HG03108 (cell line): ENCODE results near the gene WASF2.
A peak's percentile ranks its signal among the peaks of the same experiment; 100 is the strongest.
"Not testable (repeated sequence)": the region's sequence is repeated elsewhere in the genome, so short reads cannot be mapped to it uniquely, and the experiment has no call there.

ENCODE experiments used
- ATAC-seq: cut with Tn5 transposase; IDR thresholded peaks from one replicate; pipeline ENCODE4 v1.9.1; 2021; ENCODE audit warnings: moderate library complexity; ENCODE audit not compliant: unreplicated experiment

Gene WASF2

DNA sequence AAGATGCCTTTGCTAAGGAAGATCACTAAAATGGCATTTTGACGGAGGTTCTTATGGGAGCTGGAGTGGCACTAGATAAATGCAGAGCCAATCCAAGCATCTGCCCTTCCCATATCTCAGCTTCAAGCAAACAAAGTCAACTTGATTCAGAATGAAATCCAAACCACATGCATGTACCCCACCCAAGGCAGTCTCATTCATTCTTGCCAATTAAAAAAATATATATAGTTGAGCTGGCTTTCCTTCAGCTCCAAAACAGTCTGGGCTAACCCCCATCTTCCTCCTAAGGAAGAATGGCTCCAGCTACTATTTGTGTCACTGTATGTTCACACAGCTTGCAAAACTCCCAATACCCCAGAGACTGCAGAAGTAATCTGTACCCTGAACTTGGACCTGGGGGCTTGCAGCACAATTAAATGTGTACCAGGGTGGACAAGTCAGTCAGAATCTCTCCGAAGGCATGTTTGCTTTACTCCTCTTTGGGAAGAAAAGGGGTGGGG, 62.1 kb downstream of the WASF2 start:
- no peak for ATAC-seq

DNA sequence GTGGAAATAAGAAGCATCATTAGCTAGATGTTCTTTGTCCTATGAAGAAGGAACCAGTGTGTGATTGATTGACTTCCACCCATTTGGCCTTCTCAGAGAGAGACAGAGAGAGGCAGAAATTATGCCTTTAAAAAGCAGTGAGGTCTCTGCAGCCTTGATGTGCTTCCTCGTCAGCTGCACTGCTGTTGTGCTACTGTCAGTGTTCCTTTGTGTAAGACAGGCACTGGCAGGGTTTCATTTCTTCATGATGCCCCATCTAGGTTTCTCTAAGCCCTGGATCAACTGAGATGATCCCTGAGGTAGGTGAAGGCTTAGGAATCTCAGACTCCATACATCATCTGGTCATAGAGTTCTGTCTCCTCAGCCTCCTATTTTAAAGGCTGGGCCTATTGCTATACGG, 62.6 kb downstream of the WASF2 start:
- no peak for ATAC-seq

DNA sequence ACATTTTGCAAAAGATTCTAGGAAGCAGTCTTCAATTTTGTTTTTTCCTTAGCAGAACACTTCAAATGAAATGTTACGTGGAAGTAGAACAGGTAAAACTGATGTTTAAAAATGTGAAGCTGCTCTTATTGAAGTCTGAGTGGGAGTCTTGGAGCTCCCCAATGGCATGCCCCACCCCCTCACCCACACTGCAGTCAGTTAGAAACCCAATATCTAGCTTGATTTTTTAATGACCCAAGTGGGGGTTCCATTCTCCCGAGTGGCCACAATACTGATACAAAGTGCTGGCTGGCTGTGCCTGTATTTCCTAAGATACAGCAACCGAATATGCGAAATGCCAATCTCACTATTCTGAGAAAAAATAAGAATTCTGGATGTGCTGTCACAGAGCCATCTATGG, 66.3 kb downstream of the WASF2 start:
- no peak for ATAC-seq

DNA sequence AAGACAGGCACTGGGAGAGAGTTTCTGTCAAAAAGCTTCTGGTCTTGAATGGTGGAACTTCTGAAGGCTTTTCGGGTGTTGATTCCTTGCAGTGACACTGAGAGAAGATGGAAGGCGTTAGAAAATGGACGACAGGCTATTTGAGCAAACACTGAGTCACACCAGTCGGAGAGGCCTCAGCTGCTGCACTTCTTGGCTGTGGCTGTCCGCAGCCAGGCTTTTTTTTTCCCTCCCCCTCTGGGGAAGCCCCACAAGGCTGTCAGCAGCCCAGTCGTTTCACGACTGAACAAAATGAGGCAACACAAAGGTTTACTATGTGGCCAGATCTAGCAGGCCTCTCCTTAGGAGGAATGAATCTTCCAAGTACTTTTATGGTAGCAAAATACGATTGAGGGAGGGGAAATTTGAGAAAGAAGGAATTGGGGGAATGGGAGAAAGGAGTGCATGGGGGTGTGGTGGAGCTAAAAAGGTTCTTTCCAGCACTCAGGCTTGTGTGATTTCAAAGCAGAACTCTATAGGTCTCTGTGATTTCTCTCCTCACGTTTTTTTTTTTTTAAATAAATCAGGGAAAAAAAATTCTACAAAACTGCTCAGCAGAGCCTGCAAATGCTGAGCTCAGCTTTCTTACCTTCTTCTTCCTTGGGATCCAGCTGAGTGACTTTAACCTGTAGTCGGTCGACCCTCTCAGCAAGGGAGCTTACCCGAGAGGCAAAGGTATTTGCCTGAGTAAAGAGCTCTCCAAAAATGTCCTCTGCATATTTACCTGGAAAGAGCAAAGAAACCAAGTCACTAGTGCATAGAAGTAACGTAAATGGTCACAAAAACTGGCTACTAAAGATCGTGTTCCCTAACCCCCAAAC, 71.4 kb downstream of the WASF2 start:
- ATAC-seq = peak; percentile 58

DNA sequence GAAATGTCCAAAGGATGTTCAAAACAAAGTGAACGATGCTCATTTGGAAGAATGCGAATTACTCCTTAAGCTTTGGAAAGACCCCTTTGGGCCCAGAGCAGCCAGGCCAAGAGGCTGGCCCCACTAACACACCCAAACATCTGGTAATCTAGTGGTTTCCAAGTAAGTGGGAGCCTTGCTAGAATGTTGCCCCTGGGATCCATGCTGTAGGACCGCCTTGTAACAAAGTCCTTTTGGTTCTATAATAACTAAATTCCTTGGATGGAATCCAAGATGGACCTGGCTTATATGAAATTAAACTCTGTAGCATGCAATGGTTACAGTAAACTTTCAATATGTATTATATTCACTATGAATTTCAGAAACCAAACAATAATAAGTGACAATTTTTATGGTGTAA, 72.3 kb downstream of the WASF2 start:
- ATAC-seq = no peak

DNA sequence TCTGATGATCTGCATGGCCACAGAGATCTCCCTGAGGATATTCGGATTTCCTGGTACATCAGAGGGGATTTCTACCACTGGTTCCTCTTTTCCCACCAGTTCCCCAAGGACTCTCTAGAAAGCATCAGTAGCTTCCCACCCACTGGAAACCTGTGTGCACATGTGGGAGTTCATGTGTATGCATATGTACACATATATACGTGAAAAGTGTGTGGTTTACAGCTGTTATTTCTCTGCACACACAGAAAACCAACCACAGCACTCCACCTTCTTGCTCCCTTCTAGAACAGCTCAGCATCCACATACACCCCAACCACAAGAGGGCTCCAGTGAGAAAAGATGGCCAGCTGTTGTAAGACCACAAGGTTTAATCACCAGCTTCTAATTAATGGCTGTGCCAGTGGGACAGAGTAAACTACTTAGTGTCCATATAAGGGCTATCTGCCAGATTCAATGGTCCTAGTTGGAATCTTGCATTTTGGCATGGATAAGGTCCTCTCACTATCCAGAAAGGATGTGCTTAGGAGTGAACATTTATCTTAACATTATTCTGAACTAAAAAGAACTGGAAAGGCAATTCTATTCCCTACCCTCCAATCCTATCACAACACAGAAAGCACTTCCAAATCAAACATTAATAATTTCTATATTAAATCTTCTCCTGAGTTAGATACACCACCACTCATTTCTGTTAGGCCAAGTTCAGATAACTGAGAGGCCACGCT, 73.4 kb downstream of the WASF2 start:
- no peak for ATAC-seq

DNA sequence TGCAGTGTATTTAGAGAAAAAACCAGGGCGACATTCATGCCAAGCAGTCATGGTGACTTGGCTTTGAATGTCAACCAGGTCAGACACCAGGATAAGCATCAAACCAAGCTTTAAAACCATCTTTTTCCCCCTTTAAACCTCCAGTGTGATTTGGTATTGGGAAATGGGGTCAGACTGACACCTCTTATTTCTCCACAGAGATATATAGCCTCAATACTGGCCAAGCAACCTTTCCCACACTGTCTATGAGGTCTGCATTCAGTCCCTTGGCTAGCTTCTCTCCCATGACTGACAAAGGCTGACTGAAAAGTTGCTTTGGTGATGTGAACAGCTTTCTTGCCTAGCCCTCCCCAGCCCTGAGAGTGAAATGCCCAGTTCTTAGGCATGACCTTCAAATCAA, 75.9 kb downstream of the WASF2 start:
- no peak for ATAC-seq

DNA sequence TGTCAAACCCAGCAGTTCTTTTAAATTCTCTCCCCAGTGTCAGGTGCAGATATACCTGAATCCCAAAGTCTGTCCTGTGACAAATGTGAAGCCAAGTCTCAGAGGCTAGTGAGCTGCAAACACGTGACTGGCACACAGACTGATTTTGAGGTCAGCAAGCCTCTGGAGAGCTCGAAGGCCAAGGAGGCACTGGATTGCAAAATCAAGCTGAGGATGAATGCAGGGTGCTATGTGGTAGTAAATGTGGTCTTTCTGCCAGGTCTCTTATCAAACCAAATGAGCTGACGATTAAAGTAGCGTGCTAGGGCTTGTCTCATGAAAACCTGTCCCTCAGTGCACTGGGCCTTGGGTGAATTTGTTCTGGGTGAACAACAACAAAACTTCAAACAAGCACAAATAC, 77.0 kb downstream of the WASF2 start:
- ATAC-seq = no peak

DNA sequence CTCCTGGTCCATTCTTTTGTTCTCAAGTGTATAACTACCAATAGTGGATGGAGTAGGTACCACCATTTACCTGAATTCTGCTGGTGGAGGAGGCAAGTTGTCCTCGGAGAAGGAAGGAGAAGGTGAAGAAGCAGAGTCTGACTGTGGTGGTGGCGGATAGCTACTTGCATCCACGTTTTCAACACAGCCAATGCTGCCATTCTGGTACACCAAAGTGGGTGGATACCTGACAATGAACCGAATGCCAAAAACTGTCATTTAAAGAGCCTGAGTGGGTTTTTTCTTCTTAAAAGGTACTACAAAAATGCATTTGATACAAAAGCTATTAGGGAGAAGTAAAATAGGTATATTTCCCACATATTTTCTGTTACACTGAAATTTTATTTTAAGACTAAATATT, 77.5 kb downstream of the WASF2 start:
- no peak for ATAC-seq

DNA sequence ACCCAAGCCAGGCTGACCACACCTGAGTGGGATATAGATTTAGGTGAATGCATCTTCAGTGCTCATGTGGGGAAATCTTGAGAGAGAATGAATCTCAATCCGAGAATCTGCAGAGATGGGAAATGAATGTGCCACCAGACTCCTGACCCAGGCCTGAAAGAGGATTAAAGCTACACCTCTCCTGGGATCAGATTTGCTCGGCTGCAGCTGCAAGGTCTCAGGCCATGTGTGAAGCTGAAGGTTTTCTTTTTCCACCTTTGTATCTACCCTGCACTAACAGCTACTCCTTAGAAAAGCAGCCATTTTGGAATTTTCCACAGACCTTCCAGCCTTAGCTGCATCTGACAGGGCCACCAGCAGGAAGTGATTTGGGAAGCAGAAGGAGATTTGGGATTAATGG, 79.3 kb downstream of the WASF2 start:
- ATAC-seq = no peak

DNA sequence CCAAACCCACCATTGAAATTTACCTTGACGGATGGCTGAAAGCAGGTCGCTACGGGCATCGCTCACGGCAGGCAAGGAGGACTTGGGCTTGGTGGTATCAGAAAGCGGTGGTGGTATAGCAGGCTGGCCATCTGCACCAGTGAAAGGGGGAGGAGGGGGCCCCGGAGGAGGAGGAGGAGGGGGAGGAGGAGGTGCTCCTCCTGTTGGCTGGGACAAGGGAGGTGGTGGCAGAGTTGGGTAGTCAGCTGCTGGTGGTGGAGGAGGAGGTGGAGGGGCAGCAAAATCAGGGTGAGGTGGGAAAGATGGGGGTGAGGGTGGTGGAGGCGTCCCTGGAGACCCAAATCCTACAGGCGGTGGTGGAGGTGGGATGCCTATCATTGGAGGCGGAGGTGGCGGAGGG, 80.3 kb downstream of the WASF2 start:
- ATAC-seq = no peak

DNA sequence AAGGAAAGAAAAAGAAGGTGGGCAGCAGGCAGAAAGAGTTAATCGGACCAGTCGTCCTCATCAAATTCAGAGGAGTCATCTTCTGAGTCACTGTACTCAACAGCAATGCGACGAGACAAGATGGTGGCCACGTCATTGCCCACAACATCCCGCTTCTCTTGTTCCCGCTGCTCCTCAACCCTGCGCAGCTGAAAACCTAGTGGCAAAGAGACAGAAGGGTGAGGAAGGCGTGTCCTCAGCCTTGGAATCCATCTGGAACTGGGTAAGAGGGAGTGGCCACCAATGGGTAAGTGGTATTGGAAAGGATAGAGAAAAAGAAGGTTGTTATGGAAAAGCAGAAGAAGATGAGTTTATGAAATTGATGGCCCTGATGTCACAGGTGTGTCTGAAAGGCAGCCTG, 81.8 kb downstream of the WASF2 start:
- no peak for ATAC-seq

DNA sequence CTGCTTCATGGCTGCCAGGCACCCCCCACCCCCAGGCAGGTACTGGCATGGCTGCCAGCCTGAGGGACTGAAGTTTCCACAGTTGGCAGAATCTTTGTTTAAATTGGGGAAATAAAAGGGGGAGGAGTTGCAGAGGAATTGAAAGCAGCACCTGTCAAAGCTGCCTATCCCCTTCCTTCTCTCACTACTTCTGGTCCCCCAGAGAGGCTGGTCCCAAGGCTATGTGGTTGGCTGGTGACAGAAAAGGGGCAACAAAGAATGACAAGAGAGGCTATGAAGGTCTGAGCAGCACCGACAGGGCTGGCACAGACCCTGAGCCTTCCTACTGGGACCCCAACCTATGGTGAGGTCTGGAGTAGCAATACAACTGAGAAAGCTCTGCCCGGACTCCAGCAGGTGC, 83.2 kb downstream of the WASF2 start:
- ATAC-seq = not testable (repeated sequence)

DNA sequence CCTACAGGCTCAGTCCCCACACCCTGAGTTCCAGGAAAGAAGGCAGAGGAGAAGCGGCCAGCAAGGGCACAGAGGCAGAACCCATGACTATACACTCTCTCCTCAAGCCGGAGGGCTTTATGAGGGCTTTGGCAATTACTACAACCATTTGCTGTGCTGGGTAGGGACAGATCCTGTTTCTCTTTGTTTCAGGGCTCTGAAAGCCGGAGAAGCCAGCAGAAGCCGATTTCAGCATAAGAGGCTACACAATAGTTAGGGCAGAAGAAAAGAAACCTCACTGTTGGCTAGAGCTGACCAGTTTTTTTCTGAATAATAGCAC, 83.6 kb downstream of the WASF2 start:
- ATAC-seq = no peak

DNA sequence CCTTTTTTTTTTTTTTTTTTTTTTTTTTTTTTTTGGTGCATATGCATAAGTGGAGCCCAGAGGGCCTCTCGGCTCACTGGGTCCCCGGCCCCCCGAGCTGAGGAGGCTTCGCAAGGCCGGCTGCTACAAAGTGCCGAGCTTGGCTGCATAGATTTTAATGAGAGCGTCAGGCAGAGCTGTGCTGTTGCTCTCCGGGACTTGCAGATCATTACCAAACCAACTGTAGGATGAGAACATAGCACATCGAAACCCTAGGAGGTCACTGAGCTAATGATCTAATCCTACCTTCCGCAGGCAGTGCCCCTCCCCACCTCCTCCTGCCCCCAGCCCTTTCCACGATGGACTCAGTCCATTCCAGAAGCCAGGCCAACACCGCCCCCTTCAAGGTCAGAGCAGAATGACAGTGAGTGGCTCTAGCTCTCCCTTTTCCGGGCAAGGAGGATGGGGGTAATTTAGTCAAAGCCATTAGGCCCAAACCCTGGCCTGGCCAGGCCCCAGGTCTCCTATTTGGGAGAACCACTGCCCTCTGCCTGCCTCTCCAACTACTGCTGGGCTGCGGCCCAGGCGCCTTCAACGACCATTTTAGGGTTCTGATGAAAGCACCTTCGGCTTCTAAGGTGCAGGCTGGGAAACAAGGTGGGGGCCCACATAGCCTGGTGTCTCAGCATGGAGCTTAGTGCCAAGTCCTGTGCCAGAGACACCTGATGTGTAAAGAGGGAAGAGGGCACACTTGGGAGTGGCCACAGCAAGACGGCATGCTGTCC, 84.2 kb downstream of the WASF2 start:
- not testable (repeated sequence) for ATAC-seq

DNA sequence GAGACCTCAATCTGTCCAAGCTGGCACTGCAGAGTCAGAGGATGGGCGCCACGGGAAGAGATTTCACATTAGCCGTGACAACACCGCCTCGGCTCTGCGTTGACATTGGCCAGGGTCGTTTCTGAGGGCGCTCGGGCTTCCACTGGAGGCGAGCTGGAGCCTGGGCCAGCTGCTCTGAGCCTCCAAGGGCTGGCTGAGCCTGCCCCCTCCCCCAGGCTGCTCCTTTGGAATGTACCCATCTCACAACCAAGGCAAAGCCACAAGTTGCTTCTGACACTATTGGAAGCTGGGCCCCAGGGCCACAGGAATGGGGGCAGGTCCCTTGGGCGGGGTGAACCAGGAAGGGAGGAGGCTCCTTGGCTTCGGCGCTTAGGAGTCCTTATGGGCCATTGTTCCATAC, 84.9 kb downstream of the WASF2 start:
- ATAC-seq = no peak

DNA sequence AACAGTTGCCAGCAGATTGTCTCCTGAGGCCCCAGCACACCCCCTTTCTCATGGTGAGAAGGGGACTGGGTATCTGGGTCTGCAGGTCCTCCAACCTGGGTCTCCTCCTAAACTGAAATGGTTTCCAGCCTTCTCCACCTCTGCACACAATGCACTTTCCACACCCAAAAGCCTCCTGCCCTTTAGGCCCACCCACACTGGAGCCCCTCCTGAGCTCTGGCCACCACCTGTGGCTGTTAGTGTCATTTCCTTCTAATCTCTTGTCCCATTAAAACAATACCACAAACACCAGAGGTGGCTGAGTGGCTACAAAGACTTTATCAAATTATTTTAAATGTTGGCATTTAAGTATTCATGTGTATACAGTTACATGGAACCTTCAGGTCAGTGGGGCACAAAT, 86.0 kb downstream of the WASF2 start:
- ATAC-seq = no peak

DNA sequence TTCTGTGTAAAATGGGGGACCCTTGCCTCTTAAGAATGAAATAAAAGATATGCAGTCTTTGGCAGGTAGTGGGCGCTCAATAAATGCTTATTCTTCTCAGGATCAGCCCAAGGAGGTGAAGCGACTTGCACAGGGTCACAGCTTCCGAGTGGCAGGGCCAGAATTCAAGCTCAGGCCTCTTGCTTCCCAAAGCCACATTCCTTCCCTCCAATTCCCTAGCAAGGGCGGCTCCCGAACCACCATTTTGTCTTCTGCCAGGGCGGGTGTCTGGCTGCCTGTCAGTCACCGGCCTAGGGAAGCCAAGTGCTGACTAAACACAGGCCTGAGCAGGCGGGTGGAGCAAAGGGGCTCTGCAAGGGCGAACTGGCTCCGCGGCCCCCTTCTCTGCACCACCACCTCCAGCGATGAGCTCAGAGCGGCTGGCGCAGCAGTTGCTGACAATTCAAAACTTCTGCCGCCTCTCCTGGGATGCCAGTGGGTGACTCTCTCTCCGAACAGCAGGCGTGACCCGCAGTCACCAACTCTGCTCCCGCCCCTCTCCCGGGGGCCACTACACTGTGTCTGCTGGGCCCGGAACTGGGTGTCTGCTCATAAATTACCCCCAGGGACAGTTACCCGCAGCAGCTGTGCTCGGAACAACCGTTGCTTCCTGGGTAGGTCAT, 86.8 kb downstream of the WASF2 start:
- ATAC-seq = peak; percentile 54

DNA sequence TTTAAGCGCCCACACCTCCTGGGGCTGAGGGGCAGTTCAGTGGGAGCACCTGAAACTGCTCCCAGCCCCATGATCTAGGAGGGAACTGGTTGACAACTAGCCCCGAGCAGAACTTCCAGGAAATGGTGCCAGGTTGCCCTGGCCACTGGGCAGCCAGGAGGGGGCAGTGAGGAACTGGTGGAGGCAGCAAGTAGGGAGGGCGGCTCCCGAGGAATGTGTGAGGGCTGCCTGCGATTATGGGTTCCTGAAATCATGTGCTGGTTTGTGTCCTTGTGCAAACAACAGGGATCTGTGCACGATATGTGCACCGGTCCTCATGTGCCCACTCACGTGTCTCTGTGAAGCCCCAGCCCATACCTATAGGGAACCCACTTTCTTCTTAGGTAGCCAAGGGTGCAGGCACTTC, 87.6 kb downstream of the WASF2 start:
- ATAC-seq = no peak

DNA sequence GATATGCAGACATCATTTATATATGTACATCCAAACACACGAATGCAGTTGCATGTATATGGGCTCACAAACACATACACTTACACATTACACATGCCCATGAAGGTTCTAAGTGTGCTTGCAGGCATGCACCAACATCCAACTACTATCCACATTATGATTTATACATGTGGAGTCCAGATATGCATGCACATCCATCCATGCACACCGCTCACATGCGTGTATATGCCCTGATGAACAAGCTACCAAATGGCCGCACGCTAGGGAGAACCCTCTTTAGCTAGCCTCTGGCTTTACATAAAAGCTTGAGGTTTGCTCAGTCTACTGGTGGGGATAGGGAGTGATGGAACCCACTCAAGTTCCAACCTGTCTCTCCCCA, 89.0 kb downstream of the WASF2 start:
- ATAC-seq = no peak
